ENCODE results near the gene GAB3. TPM values are rescaled to one million over a fixed set of nuclear protein-coding genes. Genes with fewer than 3 reads are reported as not detected.

The GAB3 gene
- total RNA-seq, 1 donor from 2014 or later = 1.7 TPM

GRCh38 chrX:154655786-154656185 lies 95.1 kb downstream of the GAB3 start:
- Mint-ChIP-seq H3K9me3 (ENCODE audit: unreplicated experiment) (peaks cover 7% of the 10 kb centered on the region), H3K36me3 (ENCODE audit: low read depth, unreplicated experiment) (no peaks in the 10 kb centered on the region), H3K27ac (ENCODE audit: unreplicated experiment) (no peak overlapping the region), H3K27me3 (ENCODE audit: low read depth, unreplicated experiment) (peaks cover 6% of the 10 kb centered on the region), H3K4me3 (ENCODE audit: unreplicated experiment) (no peak overlapping the region), H3K4me1 (ENCODE audit: low read depth, unreplicated experiment) (no peaks in the 10 kb centered on the region)
- Histone ChIP-seq H3K27ac (ENCODE audit: low read depth, low read length) (no peak overlapping the region), H3K9ac (ENCODE audit: low read length) (no peak overlapping the region), H3K4me3 (ENCODE audit: insufficient read depth, low read depth, low read length) (no peak overlapping the region), H2AFZ (ENCODE audit: low read depth, low read length) (no peak overlapping the region), H3K36me3 (ENCODE audit: insufficient read depth, low read length) (no peaks in the 10 kb centered on the region), H3K4me1 (ENCODE audit: insufficient read depth, low read length) (no peaks in the 10 kb centered on the region), H3K27me3 (ENCODE audit: insufficient read depth, low read length) (no peaks in the 10 kb centered on the region), H4K20me1 (ENCODE audit: insufficient read depth, low read length) (no peaks in the 10 kb centered on the region), H3K4me2 (ENCODE audit: low read length) (no peak overlapping the region), H3K9me3 (ENCODE audit: insufficient read depth, low read depth, low read length) (no peaks in the 10 kb centered on the region), H3K79me2 (ENCODE audit: insufficient read depth, low read length) (no peaks in the 10 kb centered on the region)
- DNase-seq (ENCODE audit: low read depth) (no peak), FAIRE-seq (no peak)
- TF ChIP-seq, protein P1, sequence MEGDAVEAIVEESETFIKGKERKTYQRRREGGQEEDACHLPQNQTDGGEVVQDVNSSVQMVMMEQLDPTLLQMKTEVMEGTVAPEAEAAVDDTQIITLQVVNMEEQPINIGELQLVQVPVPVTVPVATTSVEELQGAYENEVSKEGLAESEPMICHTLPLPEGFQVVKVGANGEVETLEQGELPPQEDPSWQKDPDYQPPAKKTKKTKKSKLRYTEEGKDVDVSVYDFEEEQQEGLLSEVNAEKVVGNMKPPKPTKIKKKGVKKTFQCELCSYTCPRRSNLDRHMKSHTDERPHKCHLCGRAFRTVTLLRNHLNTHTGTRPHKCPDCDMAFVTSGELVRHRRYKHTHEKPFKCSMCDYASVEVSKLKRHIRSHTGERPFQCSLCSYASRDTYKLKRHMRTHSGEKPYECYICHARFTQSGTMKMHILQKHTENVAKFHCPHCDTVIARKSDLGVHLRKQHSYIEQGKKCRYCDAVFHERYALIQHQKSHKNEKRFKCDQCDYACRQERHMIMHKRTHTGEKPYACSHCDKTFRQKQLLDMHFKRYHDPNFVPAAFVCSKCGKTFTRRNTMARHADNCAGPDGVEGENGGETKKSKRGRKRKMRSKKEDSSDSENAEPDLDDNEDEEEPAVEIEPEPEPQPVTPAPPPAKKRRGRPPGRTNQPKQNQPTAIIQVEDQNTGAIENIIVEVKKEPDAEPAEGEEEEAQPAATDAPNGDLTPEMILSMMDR (IDR thresholded peaks at IDR 0.05; ENCODE audit: insufficient read depth, low read depth, low read length) = no peak
- no peak for TF ChIP-seq EZH2 (IDR thresholded peaks at IDR 0.05; ENCODE audit: insufficient read depth, low read length)

- no peak overlapping the region for H3K4me2 ChIP-seq (ENCODE audit: low read length)
- FAIRE-seq = no peak
- H3K27ac ChIP-seq (ENCODE audit: low read depth, low read length) = no peak overlapping the region
- no peaks in the 10 kb centered on the region for H3K36me3 Mint-ChIP-seq (ENCODE audit: low read depth, unreplicated experiment)
- H3K4me3 ChIP-seq (ENCODE audit: insufficient read depth, low read depth, low read length) = no peak overlapping the region
- no peak overlapping the region for H3K27ac Mint-ChIP-seq (ENCODE audit: unreplicated experiment)
- H2AFZ ChIP-seq (ENCODE audit: low read depth, low read length) = no peak overlapping the region
- peaks cover 6% of the 10 kb centered on the region for H3K27me3 Mint-ChIP-seq (ENCODE audit: low read depth, unreplicated experiment)
- no peaks in the 10 kb centered on the region for H3K9me3 ChIP-seq (ENCODE audit: insufficient read depth, low read depth, low read length)
- H3K4me1 ChIP-seq (ENCODE audit: insufficient read depth, low read length) = no peaks in the 10 kb centered on the region
- peaks cover 7% of the 10 kb centered on the region for H3K9me3 Mint-ChIP-seq (ENCODE audit: unreplicated experiment)
- no peaks in the 10 kb centered on the region for H3K4me1 Mint-ChIP-seq (ENCODE audit: low read depth, unreplicated experiment)
- DNase-seq (ENCODE audit: low read depth) = no peak
- no peak for TF ChIP-seq EZH2 (IDR thresholded peaks at IDR 0.05; ENCODE audit: insufficient read depth, low read length)
- TF ChIP-seq, protein P1 (IDR thresholded peaks at IDR 0.05; ENCODE audit: insufficient read depth, low read depth, low read length) = no peak
- H3K79me2 ChIP-seq (ENCODE audit: insufficient read depth, low read length) = no peaks in the 10 kb centered on the region
- H3K36me3 ChIP-seq (ENCODE audit: insufficient read depth, low read length) = no peaks in the 10 kb centered on the region
- no peak overlapping the region for H3K9ac ChIP-seq (ENCODE audit: low read length)
- H4K20me1 ChIP-seq (ENCODE audit: insufficient read depth, low read length) = no peaks in the 10 kb centered on the region
- no peaks in the 10 kb centered on the region for H3K27me3 ChIP-seq (ENCODE audit: insufficient read depth, low read length)
- no peak overlapping the region for H3K4me3 Mint-ChIP-seq (ENCODE audit: unreplicated experiment)
Observed at GRCh38 chrX:154655346-154655745, 95.5 kb downstream of the GAB3 start.

DNA sequence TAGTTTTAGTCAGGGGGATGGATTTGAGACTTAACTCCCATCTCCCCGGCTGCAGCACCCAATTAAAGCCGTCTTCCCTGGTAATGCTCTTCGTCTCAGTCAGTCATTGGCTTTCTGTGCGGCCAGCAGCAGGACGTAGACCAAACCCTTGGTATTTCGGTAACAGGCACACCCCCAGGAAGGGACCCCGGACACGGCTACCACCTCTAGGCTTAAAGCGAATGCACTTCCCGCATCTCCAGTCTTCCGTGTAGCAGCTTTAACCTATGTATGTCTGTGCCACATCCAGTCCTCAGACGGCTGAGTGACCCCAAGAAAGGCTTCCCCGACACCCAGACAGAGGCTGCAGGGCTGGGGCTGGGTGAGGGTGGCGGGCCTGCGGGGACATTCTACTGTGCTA lies 96.0 kb downstream of the GAB3 start:
- Histone ChIP-seq H3K4me1 (ENCODE audit: insufficient read depth, low read length) (no peaks in the 10 kb centered on the region), H2AFZ (ENCODE audit: low read depth, low read length) (no peak overlapping the region), H4K20me1 (ENCODE audit: insufficient read depth, low read length) (no peaks in the 10 kb centered on the region), H3K27ac (ENCODE audit: low read depth, low read length) (no peak overlapping the region), H3K4me3 (ENCODE audit: insufficient read depth, low read depth, low read length) (no peak overlapping the region), H3K27me3 (ENCODE audit: insufficient read depth, low read length) (no peaks in the 10 kb centered on the region), H3K4me2 (ENCODE audit: low read length) (no peak overlapping the region), H3K79me2 (ENCODE audit: insufficient read depth, low read length) (no peaks in the 10 kb centered on the region), H3K36me3 (ENCODE audit: insufficient read depth, low read length) (no peaks in the 10 kb centered on the region), H3K9me3 (ENCODE audit: insufficient read depth, low read depth, low read length) (no peaks in the 10 kb centered on the region), H3K9ac (ENCODE audit: low read length) (no peak overlapping the region)
- H3K27me3 Mint-ChIP-seq (ENCODE audit: low read depth, unreplicated experiment) = peaks cover 4% of the 10 kb centered on the region
- TF ChIP-seq, protein P1 (IDR thresholded peaks at IDR 0.05; ENCODE audit: insufficient read depth, low read depth, low read length) = no peak
- TF ChIP-seq EZH2 (IDR thresholded peaks at IDR 0.05; ENCODE audit: insufficient read depth, low read length) = no peak
- no peaks in the 10 kb centered on the region for H3K4me1 Mint-ChIP-seq (ENCODE audit: low read depth, unreplicated experiment)
- H3K4me3 Mint-ChIP-seq (ENCODE audit: unreplicated experiment) = no peak overlapping the region
- DNase-seq (ENCODE audit: low read depth) (no peak), FAIRE-seq (no peak)
- H3K9me3 Mint-ChIP-seq (ENCODE audit: unreplicated experiment) = peaks cover 7% of the 10 kb centered on the region
- H3K36me3 Mint-ChIP-seq (ENCODE audit: low read depth, unreplicated experiment) = no peaks in the 10 kb centered on the region
- H3K27ac Mint-ChIP-seq (ENCODE audit: unreplicated experiment) = no peak overlapping the region

Measured in astrocyte (in vitro differentiated cells and primary cell).